Measurements from ENCODE around the gene ST3GAL4. TPM values are rescaled to one million over a fixed set of nuclear protein-coding genes. Genes with fewer than 3 reads are reported as not detected.

ST3GAL4 gene
- total and polyA plus RNA-seq, 2 of the 8 experiments (the other 6 are each of a cell fraction or from before 2014, with no cell fraction given), result 15.6 to 20.0 TPM

GRCh38 chr11:126392633-126393013 is 37.1 kb downstream of the ST3GAL4 start (continued):
- no peak for TF ChIP-seq CHD7 (IDR thresholded peaks at IDR 0.05; ENCODE audit: insufficient replicate concordance, low read length)
- TF ChIP-seq POU5F1 (IDR thresholded peaks at IDR 0.05; ENCODE audit: low read depth, low read length), result no peak
- no peak for TF ChIP-seq USF2 (IDR thresholded peaks at IDR 0.05; ENCODE audit: low read length)
